GM23248 (cell line): ENCODE data around the gene CAPN14.

Experiments
- EZH2 ChIP-seq: fragments of 200-600 bp; sonication (generic); IDR thresholded peaks from 2 replicates; pipeline ENCODE4 v1.6.1; 2018; ENCODE audit warnings: antibody characterized with exemption, mild to moderate bottlenecking; ENCODE audit not compliant: insufficient read depth, poor library complexity, severe bottlenecking
- EZH2phosphoT487 ChIP-seq: fragments of 200-600 bp; sonication (generic); IDR thresholded peaks from 2 replicates; pipeline ENCODE4 v1.6.1; 2018; ENCODE audit warnings: antibody characterized with exemption, moderate library complexity, mild to moderate bottlenecking, low read depth; ENCODE audit not compliant: insufficient read depth

- TF ChIP-seq EZH2: no peak
- TF ChIP-seq EZH2phosphoT487: no peak
Measured at GRCh38 chr2:31241625-31242270, 24.4 kb upstream of the CAPN14 start.
